Esophagus squamous epithelium (tissue), 5 donors: ENCODE results near the gene GRK7. TPM values are rescaled to one million over a fixed set of nuclear protein-coding genes. Genes with fewer than 3 reads are reported as not detected.

ENCODE experiments used
- DNase-seq: peaks from one replicate; lab custom pipeline; 2025; lab: John Stamatoyannopoulos, UW
- H3K27ac ChIP-seq, 4 donors: fragments of 200-600 bp; sonication (generic); one replicate each; pipeline ENCODE4 v1.5.1; 2016 to 2019; ENCODE audit warnings: mild to moderate bottlenecking in 1 of 4
- H3K27me3 ChIP-seq, 4 donors: fragments of 200-600 bp; sonication (generic); 1 replicate in 3 of 4; 2 replicates in 1 of 4; pipeline versions ENCODE4 v1.5.1 to v1.6.0; 2017 to 2021; ENCODE audit warnings: antibody characterized with exemption in 1 of 4
- H3K36me3 ChIP-seq, 3 donors: fragments of 200-600 bp; sonication (generic); one replicate each; pipeline ENCODE4 v1.5.1; 2016 to 2019
- H3K4me1 ChIP-seq, 3 donors: fragments of 200-600 bp; sonication (generic); one replicate each; pipeline ENCODE4 v1.5.1; 2017 to 2019
- H3K4me3 ChIP-seq, 4 donors: fragments of 200-600 bp; sonication (generic); 1 replicate in 3 of 4; 2 replicates in 1 of 4; pipeline ENCODE4 v1.5.1; 2016 to 2019; ENCODE audit warnings: mild to moderate bottlenecking in 2 of 4, moderate library complexity in 1 of 4
- H3K9me3 ChIP-seq, 3 donors: fragments of 200-600 bp; sonication (generic); one replicate each; pipeline ENCODE4 v1.5.1; 2016 to 2019
- CTCF ChIP-seq, 6 experiments: fragments of 450-650 bp in 4 of 6; fragments of 200-600 bp in 2 of 6; sonication (generic) in 2 of 6; IDR thresholded peaks; one replicate each; pipeline ENCODE4 v1.5.1; 2016 to 2019; ENCODE audit warnings: antibody characterized with exemption in 6 of 6, mild to moderate bottlenecking in 4 of 6, moderate library complexity in 4 of 6
- POLR2A ChIP-seq, 4 donors: fragments of 450-650 bp; IDR thresholded peaks; one replicate each; pipeline ENCODE4 v1.6.1; 2017; ENCODE audit warnings: antibody characterized with exemption in 4 of 4, mild to moderate bottlenecking in 4 of 4, moderate library complexity in 3 of 4
- WGBS, 2 donors: methylation state at CpG; one replicate each; pipeline ENCODE4 v1.1.5; 2018; 5-methylcytosine and 5-hydroxymethylcytosine counted together
- intact Hi-C: fragments of 100-400 bp; cut with DNase I; formaldehyde crosslinking; loops from one replicate; pipeline ENCODE4 v1.15.0; 2022
- total RNA-seq, 4 donors: library from RNA; depleted of rRNA; stranded (reverse); fragments of >200 nt; gene quantifications; one replicate each; pipeline ENCODE4 v1.1.0, GENCODE V29; 2016
- donor health status: DM: yes; HTN: yes; CAD: no.

The GRK7 gene
- total RNA-seq, result under 1 TPM in 1 of 4 donors, not detected in 3; 0.08 TPM

GRCh38 chr3:141763088-141763750 lies at the start of gene GRK7:
TSS of gene GRK7 (plus strand) at chr3:141763408. CDS start at chr3:141778285, 14,877 bp downstream.
- Histone ChIP-seq H3K4me3 (no peak within 1 kb of the TSS), H3K27ac (no peak within 1 kb of the TSS), H3K9me3 (no peaks in the 10 kb centered on the region), H3K27me3 (no peaks in the 10 kb centered on the region), H3K4me1 (no peaks in the 10 kb centered on the region), H3K36me3 (no peaks in the 10 kb centered on the region)
- DNase-seq, result no peak
- TF ChIP-seq CTCF (IDR thresholded peaks at IDR 0.05), result no peak
- no peak for TF ChIP-seq POLR2A (IDR thresholded peaks at IDR 0.05)
- intact Hi-C loops, result no loop called here
- WGBS, 2 donors, result 96% methylated on average over 4 to 9 of the region's 9 CpGs

GRCh38 chr3:141714671-141715070 lies 48.5 kb upstream of the GRK7 start:
- intact Hi-C loops, result no loop called here
- Histone ChIP-seq H3K9me3 (no peaks in the 10 kb centered on the region), H3K4me1 (peaks cover 0 to 7% (median 0%) of the 10 kb centered on the region in 3 donors), H3K36me3 (no peaks in the 10 kb centered on the region), H3K4me3 (no peak overlapping the region), H3K27me3 (no peaks in the 10 kb centered on the region), H3K27ac (no peak overlapping the region)
- 67 to 100% methylated on average over 1 of the region's 1 CpG for WGBS, 2 donors
- TF ChIP-seq CTCF (IDR thresholded peaks at IDR 0.05) (no peak), POLR2A (IDR thresholded peaks at IDR 0.05) (no peak)
- DNase-seq, result no peak

DNA sequence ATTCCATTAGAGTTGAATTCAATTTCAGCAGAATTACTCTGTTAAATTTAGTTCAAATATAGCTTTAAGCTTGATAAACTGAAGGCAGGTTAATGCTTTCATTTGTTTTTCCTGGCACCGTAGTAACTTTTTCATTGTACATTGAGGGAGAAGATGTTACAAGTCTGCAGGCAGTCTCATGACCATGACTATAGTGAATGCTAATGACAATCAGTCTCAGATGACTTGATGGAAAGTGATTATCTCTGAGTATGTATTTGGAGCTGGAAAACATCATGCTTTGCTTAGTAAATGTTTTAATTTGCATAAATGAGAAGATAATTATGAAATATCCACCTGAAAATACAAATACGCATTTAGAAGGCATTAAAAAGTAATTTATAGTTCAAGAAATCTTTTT lies 41.1 kb upstream of the GRK7 start:
- no peak for DNase-seq
- intact Hi-C loops, result no loop called here
- no peaks in the 10 kb centered on the region for H3K27me3 ChIP-seq
- H3K4me3 ChIP-seq, result no peak overlapping the region
- H3K27ac ChIP-seq, result no peak overlapping the region
- no peaks in the 10 kb centered on the region for H3K9me3 ChIP-seq
- TF ChIP-seq CTCF (IDR thresholded peaks at IDR 0.05) (no peak), POLR2A (IDR thresholded peaks at IDR 0.05) (no peak)
- H3K36me3 ChIP-seq, result no peaks in the 10 kb centered on the region
- H3K4me1 ChIP-seq, result no peaks in the 10 kb centered on the region
- 87 to 91% methylated on average over 2 of the region's 2 CpGs for WGBS, 2 donors

DNA sequence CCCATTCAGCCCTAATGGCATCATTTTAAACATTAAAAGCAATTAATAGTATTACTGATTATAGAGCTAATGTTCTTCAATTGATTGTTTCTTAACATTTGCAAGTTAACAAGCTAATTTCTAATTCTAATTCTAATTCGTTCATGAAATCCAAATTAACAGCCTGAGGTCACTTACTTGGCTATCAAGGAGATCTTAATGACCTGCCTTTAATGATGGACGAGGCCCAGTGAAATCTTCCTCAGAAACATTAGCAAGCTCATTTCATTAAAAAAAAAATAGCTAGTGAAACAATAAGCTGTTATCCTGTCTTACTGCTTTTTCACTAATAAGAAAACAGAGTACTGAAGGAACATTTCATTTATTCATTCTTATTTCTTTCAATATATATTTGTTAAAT lies 40.6 kb upstream of the GRK7 start:
- TF ChIP-seq POLR2A (IDR thresholded peaks at IDR 0.05), result no peak
- no peak for TF ChIP-seq CTCF (IDR thresholded peaks at IDR 0.05)
- Histone ChIP-seq H3K9me3 (no peaks in the 10 kb centered on the region), H3K36me3 (no peaks in the 10 kb centered on the region), H3K27me3 (no peaks in the 10 kb centered on the region), H3K4me3 (no peak overlapping the region), H3K4me1 (no peaks in the 10 kb centered on the region), H3K27ac (no peak overlapping the region)
- DNase-seq, result no peak
- intact Hi-C loops, result no loop called here
- WGBS, 2 donors, result 78 to 87% methylated on average over 2 of the region's 2 CpGs

DNA sequence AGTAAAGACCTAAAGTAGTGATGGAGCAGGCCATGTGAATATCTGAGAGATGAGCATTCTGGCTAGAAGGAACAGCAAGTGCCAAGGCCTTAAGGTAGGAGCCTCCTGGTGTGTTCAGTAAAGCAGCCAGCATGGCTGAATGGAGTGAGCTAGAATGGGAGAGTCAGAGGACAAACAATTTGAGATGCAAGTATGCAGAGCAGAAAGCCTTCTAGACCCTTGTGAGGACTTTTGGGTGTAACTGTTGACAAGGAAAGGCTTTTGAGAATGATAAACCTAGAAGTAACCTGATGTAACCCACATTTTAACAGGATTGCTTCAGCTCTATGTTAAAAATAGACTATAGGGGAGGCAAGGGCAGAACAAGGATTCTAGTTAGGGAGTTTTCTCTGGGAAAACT lies 40.0 kb upstream of the GRK7 start:
- no peak overlapping the region for H3K4me3 ChIP-seq
- no peaks in the 10 kb centered on the region for H3K36me3 ChIP-seq
- H3K9me3 ChIP-seq, result no peaks in the 10 kb centered on the region
- DNase-seq, result no peak
- intact Hi-C loops, result no loop called here
- H3K27ac ChIP-seq, result no peak overlapping the region
- no peaks in the 10 kb centered on the region for H3K4me1 ChIP-seq
- no peak for TF ChIP-seq POLR2A (IDR thresholded peaks at IDR 0.05)
- no peak for TF ChIP-seq CTCF (IDR thresholded peaks at IDR 0.05)
- H3K27me3 ChIP-seq, result no peaks in the 10 kb centered on the region
